LNCaP clone FGC (cell line): ENCODE results near the gene PRKAR1B.

Source experiments
- DNase-seq: peaks from one replicate; pipeline ENCODE4 v3.0.0-alpha.2; 2011; ENCODE audit warnings: low read depth
- H3K4me3 ChIP-seq: 2 replicates; pipeline ENCODE4 v1.5.1; 2011; ENCODE audit warnings: mild to moderate bottlenecking, low read depth, low read length, control low read depth
- CTCF ChIP-seq: IDR thresholded peaks from 2 replicates; pipeline ENCODE4 v1.5.1; 2012; ENCODE audit warnings: mild to moderate bottlenecking; ENCODE audit not compliant: control insufficient read depth, insufficient read depth; ENCODE audit errors: extremely low read depth

Gene PRKAR1B

GRCh38 chr7:651032-651728 lies 75.9 kb downstream of the PRKAR1B start:
- no peak overlapping the region for H3K4me3 ChIP-seq
- TF ChIP-seq CTCF: no peak
- DNase-seq: no peak

GRCh38 chr7:650339-651031 lies 76.6 kb downstream of the PRKAR1B start:
- no peak for DNase-seq
- H3K4me3 ChIP-seq: no peak overlapping the region
- no peak for TF ChIP-seq CTCF

GRCh38 chr7:646951-647350 lies 80.1 kb downstream of the PRKAR1B start:
- TF ChIP-seq CTCF: no peak
- H3K4me3 ChIP-seq: no peak overlapping the region
- no peak for DNase-seq

GRCh38 chr7:646487-646886 lies 80.6 kb downstream of the PRKAR1B start:
- no peak for TF ChIP-seq CTCF

GRCh38 chr7:645606-646005 lies 81.5 kb downstream of the PRKAR1B start:
- DNase-seq: no peak
- no peak for TF ChIP-seq CTCF
- H3K4me3 ChIP-seq: no peak overlapping the region

More at GRCh38 chr7:646487-646886, 80.6 kb downstream of the PRKAR1B start:
- no peak overlapping the region for H3K4me3 ChIP-seq
- DNase-seq: no peak

GRCh38 chr7:644381-645305 lies 82.4 kb downstream of the PRKAR1B start:
- no peak for TF ChIP-seq CTCF
- no peak overlapping the region for H3K4me3 ChIP-seq
- no peak for DNase-seq
